NCI-H128 (cell line): Measurements from ENCODE around the gene TBC1D24.

Experiments used
- DNase-seq: peaks from one replicate; lab custom pipeline; 2025; ENCODE audit not compliant: unreplicated experiment; lab: John Stamatoyannopoulos, UW

The TBC1D24 gene

DNA sequence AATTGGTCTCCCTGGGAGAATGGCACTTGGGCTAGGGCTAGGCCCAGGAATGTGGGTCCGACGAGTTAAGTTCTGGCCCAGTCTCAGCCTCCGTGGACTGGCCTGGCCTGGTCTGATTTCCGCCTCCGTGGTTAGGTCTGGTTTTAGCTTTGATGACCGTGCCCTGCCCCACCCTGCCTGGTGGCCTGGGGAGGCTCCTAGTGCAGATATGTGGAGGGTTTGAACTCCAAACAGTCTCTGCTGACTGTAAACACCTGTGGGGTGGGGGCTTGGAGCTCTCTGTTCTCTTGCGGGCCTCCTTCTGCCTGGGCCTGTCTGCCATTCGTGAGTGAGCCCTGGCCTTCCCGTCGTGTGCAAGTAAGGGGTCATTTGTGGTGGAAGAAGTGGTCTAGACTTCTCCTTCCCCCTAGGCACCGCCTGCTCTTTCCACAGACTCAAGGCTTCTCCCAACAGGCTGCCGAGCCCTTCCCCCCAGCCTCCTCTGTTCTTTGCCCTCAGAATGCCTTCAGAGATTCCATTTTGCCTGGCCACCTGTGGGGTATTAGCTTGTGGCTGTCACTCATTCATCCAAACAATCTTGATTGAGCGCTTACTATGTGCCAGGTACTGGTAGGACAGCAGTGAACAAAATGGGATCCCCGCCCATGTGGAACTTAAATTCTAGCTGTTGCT is 40.4 kb downstream of the TBC1D24 start:
- no peak for DNase-seq

DNA sequence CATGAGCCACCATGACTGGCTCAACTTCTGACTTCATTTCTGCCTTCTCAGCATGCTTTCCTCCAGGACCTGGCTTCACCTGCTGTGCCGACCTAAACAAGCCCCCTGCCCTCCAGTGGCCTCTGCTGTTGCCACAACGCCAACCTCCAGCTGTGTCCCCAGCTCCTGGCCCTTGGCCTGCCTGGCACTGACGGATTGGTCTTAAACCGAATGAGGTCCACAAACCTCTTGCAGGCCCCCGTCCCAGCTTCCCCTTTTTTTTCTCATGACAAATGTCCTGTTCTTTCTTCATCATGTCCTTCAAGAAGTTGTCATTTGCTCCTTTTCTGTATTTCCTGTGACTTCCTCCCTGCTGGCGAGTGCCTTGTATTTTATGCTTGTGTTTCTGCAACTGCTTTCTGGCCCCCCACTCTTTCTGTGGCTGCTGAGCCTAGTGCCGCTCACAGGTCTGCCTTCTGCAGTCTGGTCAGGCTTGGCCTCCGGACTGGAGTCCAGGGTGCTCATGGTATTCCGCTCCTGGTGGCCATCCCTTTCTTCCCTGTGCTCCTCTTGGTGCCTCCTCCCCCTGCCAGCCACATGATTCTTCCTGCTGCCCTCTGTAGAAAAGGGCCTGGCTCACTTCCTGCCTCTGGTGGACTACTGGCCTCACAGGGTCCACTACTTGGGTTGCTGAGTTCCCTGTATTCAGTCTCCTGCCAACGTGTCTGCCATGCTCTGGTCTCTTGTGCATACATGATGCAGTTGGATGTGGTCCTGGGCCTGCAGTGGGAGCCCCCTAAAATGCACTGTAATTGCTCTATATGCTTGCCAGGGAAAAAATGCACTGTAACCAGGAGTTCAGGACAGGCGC is 41.7 kb downstream of the TBC1D24 start:
- no peak for DNase-seq

DNA sequence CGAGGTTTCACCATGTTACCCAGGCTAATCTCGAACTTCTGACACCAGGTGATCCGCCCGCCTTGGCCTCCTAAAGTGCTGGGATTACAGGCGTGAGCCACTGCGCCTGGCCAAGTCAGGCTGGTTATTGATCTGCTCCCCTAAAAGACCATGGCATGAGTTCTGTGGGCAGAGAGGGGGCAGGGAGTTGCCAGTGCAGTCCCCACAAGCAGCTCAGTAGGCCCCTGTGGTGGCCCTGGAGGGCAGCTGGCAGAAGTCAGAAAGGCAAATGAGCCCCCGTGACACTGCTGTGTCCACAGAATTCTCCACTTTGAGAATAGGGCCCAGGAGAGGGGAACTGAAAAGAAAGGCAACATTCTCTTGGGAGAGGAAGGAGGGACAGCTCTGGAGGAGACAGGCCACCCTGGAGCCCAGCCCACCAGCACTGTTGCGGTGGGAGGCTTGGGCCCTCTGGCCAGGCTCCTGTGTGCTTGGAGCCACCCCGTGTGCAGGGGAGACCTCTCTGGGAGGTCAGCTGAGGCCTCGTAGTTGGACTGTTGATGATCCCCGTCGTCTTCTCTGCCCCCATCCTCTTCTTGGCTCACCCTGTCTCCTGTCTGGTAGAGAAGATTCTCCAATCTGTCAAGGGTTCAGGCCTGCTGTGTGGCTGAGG is 43.2 kb downstream of the TBC1D24 start:
- DNase-seq: no peak

DNA sequence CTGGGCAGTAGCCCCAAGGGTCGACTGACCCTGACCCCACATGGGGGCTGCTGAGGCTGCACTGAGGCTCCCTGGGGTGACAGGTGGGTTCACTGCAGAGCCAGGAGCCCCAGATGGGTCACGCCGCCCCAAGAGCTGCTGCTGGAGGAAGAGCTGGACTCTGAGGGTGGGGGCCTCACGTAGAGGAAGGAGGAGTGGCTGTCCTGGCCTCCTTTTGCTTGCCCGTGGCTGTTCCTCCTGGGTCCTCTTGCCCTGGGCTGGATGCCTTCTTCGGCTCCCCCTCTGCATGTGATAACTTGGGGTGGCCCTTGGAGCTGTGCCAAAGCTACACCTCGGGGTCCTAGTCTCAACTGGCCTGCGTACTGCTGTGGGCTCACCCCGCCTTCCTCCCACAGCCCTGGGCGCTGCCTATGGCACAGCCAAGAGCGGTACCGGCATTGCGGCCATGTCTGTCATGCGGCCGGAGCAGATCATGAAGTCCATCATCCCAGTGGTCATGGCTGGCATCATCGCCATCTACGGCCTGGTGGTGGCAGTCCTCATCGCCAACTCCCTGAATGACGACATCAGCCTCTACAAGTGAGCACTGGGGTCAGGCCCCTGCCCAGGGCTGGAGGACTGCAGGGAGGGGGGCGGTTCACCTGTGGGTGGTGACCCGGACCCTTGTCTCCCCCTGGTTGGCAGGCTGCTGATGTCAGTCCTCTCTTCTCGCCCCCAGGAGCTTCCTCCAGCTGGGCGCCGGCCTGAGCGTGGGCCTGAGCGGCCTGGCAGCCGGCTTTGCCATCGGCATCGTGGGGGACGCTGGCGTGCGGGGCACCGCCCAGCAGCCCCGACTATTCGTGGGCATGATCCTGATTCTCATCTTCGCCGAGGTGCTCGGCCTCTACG is 44.1 kb downstream of the TBC1D24 start:
- DNase-seq: no peak

DNA sequence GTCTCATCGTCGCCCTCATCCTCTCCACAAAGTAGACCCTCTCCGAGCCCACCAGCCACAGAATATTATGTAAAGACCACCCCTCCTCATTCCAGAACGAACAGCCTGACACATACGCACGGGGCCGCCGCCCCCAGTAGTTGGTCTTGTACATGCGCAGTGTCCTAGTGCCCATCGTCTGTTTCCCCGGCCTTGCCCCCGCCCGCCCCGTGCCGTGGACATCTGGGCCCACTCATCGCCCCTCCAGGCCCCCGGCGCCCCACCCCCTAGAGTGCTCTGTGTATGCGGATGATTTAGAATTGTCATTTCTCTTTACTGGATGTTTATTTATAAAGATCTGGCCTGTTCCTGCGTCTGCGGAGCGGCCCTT is 44.8 kb downstream of the TBC1D24 start:
- DNase-seq: no peak

DNA sequence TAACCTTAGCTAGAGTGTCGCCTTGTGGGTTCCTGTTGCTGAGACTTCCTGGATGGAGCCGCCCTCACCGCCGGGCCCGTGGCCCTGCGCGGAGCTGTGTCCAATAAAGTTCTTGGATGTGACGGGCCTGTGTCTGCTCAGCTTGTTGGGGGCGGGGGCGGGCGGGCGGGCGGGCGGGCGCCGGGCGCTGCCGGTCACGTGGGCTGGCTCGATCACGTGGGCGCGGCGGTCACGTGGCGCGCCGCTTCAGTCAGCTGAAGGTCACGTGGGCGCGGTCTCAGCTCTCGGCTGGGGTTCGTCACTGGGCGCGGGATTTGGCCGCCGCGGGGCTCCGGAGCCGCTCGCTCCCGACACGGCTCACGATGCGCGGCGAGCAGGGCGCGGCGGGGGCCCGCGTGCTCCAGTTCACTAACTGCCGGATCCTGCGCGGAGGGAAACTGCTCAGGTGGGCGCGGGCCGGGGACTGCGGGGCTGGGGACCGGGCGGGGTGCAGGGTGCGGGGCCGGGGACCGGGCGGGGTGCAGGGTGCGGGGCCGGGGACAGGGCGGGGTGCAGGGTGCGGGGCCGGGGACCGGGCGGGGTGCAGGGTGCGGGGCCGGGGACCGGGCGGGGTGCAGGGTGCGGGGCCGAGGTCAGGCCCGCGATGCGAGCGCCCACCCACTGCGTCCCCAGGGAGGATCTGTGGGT is 45.3 kb downstream of the TBC1D24 start, which contains the start of gene AMDHD2:
Gene AMDHD2, plus strand, starts transcription at position 275 of the 687 bp plus-strand sequence. Its CDS starts 88 bp downstream, at position 363.
- peak; percentile 14 for DNase-seq

DNA sequence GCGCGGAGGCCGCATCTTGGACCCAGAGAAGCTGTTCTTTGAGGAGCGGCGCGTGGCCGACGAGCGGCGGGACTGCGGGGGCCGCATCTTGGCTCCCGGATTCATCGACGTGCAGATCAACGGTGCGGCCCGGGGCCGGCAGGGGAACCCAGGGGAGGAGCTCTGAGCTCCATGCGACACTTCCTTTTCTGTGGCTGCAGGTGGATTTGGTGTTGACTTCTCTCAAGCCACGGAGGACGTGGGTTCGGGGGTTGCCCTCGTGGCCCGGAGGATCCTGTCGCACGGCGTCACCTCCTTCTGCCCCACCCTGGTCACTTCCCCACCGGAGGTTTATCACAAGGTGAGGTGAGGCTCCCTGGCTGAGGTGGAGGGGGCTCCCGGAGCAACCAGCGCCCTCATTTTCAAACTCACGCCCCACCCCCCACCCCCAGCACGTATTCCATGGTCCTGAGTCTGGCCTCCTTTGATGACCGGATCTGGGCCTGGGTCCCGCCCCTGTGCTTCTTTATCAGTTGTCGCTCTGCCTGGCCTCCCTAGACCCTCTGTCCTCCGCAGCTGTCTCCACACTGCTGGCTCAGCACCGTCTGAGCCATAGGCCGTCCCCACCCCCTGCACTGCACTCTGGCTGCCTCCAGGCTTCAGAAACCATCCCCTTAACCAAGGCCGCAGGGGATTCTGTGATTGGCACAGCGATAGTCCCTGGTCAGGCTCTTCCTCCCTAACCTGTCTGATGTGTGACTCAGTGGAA is 46.0 kb downstream of the TBC1D24 start:
- DNase-seq: no peak

DNA sequence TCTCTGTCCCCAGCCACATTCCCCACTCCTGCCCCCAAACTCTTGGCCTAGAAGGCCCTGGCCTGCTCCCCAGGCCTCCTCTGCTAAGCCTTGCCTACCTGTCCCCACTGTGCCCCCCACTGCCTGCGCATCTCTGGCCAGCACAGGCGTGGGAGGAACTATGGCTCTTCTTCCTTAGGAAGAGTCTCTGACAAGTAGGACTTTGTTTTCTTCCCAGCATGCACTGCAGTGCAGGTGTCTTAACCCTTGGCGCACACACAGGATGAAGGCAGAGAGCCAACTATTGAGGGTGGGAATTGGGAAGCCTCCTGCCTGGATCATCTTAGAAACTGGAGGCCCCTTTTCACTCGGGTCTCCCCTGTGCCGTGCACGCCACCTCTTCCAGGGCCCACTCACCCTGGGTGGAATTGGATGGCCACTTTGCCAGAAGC is 48.9 kb downstream of the TBC1D24 start:
- no peak for DNase-seq

DNA sequence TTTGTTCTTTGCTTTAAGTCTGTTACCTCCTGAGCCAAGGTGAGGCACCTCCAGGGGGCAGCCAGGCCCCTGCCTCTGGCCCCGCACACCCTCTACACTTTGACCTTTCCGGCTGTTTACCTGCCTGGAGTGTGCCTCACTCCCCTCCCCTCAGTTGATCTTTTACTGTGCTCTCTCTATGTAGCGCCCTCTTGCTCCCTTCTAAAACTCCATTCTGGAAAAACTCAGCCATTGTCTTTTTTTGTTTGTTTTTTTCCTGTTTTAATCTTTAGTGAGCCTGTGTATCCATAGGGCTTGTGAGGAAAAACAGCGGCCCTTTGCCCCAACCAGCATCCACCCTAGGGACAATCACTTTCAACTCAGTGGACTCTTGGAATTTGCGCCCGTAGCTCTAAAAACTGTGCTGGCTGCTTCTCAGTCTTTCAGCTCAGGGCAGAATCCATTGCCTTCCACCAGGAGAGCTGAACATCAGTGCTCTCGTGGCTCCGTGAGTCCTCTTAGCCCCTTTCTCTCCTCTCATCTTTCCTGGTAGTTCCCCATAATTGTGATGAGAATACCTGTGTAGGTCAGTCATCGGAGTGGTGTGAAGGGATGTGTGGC is 49.5 kb downstream of the TBC1D24 start:
- DNase-seq: no peak

DNA sequence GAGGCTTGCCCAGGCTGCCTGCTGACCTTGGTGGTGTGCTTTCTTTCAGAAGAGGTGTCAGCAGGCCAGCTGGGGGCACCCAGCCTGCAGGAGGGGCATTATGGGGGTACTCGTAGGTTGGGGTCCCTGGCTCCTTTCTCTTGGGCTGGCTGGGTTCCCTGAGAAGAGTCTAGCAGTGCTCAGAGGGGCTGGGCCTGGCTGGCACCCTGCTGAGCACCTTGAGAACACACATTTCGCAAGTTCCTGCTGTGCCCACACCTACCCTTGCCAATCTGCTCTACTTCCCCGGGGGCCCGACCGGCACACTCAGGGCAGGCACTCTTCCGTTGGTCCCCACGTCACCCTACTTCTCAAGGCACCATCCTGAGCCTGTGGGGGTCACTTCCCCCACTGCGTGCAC is 51.2 kb downstream of the TBC1D24 start:
- DNase-seq: no peak

DNA sequence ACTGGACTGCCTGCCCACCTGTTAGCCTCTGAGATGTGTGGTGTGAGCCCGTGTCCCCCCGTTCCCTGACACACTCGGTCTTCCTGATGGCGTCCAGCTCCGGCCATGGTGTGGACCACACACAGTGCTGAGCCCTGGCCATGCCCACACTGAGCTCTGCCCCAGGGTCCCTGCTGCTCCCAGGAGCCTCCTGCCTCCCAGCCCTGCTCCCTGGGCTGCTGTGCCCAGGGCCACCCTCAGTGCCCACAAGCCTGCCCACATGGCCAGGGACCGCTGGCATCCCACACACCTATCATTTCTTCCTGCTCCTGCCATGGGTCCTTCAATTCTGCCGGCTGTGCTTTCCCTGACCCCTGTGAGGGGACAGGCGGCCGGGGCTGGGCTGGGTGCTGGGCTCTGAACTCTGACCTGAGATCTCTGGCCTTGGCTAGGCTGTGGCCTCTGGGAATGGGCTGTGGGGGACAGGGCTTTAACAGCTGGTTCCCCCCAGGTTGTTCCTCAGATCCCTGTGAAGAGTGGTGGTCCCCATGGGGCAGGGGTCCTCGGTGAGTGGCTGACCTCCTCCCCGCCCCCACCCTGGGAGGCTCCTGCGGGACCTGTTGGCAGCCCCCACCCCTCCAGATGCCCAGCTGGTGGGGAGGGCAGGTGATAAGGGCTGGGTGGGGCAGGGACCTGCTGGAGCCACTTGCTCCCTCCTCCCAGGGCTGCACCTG is 52.3 kb downstream of the TBC1D24 start:
- no peak for DNase-seq

DNA sequence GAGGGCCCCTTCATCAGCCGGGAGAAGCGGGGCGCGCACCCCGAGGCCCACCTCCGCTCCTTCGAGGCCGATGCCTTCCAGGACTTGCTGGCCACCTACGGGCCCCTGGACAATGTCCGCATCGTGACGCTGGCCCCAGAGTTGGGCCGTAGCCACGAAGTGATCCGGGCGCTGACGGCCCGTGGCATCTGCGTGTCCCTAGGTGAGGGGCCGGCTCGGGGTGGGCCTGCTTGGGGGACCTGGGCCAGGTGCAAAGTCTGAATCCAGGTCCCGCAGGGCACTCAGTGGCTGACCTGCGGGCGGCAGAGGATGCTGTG is 52.8 kb downstream of the TBC1D24 start:
- no peak for DNase-seq

DNA sequence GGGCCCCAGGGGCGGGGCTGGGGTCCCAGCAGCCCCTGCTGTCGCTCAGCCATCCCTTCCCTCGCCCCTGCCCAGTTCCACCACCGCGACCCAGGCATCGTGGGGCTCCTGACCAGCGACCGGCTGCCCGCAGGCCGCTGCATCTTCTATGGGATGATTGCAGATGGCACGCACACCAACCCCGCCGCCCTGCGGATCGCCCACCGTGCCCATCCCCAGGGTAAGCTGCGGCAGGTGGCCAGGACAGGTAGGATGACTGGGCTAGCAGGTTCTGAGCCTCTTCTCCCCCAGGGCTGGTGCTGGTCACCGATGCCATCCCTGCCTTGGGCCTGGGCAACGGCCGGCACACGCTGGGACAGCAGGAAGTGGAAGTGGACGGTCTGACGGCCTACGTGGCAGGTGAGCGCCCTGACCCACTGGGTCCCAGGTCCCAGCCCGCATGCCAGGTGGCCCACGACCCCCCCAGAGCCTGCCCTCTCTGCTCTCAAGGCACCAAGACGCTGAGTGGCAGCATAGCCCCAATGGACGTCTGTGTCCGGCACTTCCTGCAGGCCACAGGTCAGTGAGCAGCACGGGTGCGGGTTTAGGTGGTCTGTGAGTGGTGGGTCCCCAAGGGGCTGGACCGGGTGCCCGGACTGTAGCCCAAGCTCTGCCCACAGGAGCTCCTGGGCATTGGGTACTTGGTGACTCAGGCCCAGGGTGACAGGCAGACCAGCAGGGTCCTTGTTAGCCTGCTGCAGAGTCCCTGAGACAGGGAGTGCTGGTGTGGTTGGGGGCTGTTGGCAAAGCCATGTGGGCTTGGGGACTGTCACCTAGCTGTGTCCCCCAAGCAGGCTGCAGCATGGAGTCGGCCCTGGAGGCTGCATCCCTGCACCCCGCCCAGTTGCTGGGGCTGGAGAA is 53.5 kb downstream of the TBC1D24 start:
- no peak for DNase-seq

DNA sequence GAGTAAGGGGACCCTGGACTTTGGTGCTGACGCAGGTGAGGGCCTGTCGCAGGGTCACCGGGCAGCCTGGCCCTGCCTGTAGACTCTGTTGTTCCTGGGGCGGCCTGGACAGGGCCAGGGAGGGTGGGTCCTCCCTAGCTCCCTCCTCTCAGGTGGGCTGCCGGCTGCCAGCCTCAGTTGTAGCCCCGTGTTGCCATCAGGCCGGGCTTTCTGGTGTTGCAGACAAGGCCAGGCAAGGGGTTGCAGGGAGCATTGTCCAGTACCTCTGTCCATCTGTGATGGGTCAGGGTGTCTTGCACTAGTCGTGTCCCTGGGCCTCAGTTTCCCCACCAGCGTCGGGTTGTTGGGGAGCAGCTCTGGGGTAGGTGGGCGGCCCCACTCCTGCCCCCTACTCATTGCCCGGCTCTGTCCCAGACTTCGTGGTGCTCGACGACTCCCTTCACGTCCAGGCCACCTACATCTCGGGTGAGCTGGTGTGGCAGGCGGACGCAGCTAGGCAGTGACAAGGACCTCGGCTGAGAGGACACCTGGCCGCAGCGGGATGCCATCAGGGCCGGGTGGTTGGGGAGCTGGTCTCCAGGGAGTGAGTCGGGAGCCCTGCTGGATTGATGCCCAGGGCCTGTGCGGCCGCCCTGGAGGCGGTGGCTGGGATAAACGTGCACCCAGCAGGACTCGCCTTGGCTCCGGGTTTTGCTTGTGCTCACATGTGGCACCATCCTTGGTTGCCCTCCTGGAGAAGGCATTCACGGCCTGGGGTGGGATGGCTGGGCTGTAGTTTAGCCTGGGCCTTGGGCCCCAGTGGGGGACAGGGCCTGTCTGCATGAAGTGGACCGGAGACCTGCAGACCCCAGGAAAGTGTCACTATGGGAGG is 54.4 kb downstream of the TBC1D24 start:
- DNase-seq: no peak

DNA sequence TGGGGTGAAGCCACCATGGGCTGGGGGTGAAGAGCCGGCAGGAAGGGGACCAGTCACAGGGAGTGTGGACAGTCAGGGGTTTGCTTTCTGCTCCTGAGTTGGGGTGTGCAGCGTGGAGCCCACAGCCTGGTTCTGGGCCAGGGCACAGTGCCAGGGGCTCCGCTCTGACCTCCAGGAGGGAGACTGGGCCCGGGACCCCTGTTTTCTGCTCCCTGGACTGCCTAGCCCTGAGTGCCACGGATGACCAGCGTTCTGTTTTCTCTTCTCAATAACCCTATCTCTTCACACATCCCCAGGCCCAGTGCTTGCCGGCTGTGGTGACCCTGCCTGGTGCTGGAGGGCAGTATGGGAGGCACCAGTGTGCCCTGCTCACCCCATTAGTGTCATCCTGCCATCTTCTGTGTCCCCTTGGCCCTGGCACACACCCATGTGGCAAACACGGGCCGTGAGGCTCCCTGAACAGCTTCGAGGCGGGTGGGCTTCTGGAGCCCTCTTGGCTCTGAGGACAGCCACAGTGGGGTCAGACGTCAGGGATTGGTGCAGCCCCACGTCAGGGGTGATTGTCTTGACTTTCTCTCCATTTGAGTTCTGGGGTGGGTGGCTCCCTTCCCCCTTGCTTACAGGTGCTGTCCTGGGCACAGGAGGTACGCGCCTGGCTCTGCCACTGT is 55.2 kb downstream of the TBC1D24 start:
- DNase-seq: no peak

DNA sequence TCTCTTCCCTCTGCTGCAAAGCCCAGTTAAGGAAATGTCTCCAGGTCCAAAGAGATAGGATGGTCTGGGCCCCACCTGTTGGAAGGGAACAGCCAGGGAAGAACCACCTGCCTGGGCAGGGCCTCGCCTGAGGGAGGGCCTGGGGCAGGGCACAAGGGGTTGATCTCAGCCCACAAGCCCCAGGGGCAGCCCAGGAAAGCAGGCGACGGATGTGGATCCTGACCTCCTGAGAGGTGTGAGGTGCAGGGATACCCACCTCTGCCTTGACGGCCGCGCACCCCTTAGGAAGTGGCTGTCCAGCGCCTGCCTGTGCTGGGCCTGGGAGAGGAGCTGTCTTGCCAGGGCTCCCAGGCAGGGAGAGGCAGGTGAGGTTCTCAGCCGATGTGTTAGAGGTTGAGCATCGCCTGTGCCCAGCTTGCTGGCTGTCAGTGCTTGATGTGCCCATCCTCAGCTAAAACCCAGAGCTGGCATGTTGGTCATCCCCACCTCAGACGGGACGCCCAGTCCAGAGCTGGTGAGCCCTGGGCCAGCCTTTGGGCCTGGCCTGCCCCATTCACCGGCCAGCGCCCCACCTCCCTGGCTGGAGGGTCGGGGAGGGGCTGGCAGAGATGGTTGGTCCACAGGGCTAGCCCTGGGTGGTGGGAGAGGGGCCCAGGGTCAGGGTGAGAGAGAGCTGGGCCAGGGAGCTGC is 55.8 kb downstream of the TBC1D24 start:
- DNase-seq: no peak
